GM19372 (cell line): Measurements from ENCODE around the gene STX18.
"Not testable (repeated sequence)": the region's sequence is repeated elsewhere in the genome, so short reads cannot be mapped to it uniquely, and the experiment has no call there.

ENCODE experiments used
- ATAC-seq: cut with Tn5 transposase; IDR thresholded peaks from one replicate; pipeline ENCODE4 v1.9.1; 2021; ENCODE audit warnings: mild to moderate bottlenecking, low read depth, moderate library complexity; ENCODE audit not compliant: unreplicated experiment

Gene STX18

GRCh38 chr4:4541661-4542570, at the start of gene STX18:
STX18 (minus strand) TSS chr4:4542048; CDS start chr4:4541964, 84 bp downstream.
- ATAC-seq: peak; percentile 88

GRCh38 chr4:4591071-4591470, 49.2 kb upstream of the STX18 start:
- no peak for ATAC-seq

- ATAC-seq: no peak
These were observed 48.7 kb upstream of the STX18 start for GRCh38 chr4:4590546-4590945.

GRCh38 chr4:4585012-4585670, 43.3 kb upstream of the STX18 start:
- ATAC-seq: no peak

- no peak for ATAC-seq
These were observed 41.8 kb upstream of the STX18 start for GRCh38 chr4:4583606-4584005.

- ATAC-seq: no peak
These were observed 40.8 kb upstream of the STX18 start for GRCh38 chr4:4582653-4583052.

- ATAC-seq: no peak
These were observed 38.6 kb upstream of the STX18 start for GRCh38 chr4:4580494-4580893.

- ATAC-seq: no peak
These were observed 37.1 kb upstream of the STX18 start for GRCh38 chr4:4578981-4579380.

- no peak for ATAC-seq
These were observed 35.6 kb upstream of the STX18 start for GRCh38 chr4:4577359-4577875.

- peak; percentile 79 for ATAC-seq
These were observed 33.7 kb upstream of the STX18 start for GRCh38 chr4:4575284-4576211.

- ATAC-seq: no peak
These were observed 32.9 kb upstream of the STX18 start for GRCh38 chr4:4574792-4575191.

- no peak for ATAC-seq
These were observed 32.2 kb upstream of the STX18 start for GRCh38 chr4:4574052-4574451.

- ATAC-seq: no peak
These were observed 31.0 kb upstream of the STX18 start for GRCh38 chr4:4572821-4573220.

- ATAC-seq: not testable (repeated sequence)
These were observed 28.0 kb upstream of the STX18 start for GRCh38 chr4:4569861-4570260.

- ATAC-seq: no peak
These were observed 27.1 kb upstream of the STX18 start for GRCh38 chr4:4568806-4569427.

GRCh38 chr4:4566359-4566758, 24.5 kb upstream of the STX18 start:
- ATAC-seq: not testable (repeated sequence)

- ATAC-seq: no peak
These were observed 22.7 kb upstream of the STX18 start for GRCh38 chr4:4564522-4564921.

GRCh38 chr4:4560642-4561041, 18.8 kb upstream of the STX18 start:
- ATAC-seq: no peak

- ATAC-seq: no peak
These were observed 18.3 kb upstream of the STX18 start for GRCh38 chr4:4560136-4560535.

GRCh38 chr4:4559596-4559995, 17.7 kb upstream of the STX18 start:
- no peak for ATAC-seq
